OCI-LY3 (cell line): ENCODE data around the gene HMX1.

ENCODE experiments used
- CTCF ChIP-seq: fragments of 200-600, 300-600 bp; sonication (generic); IDR thresholded peaks from 2 replicates; pipeline ENCODE4 v1.5.1; 2014; ENCODE audit warnings: antibody characterized with exemption, low read length, low read depth
- EZH2phosphoT487 ChIP-seq: fragments of 200-600 bp; shearing (Covaris generic); IDR thresholded peaks from 2 replicates; pipeline ENCODE4 v1.6.1; 2018; ENCODE audit warnings: antibody characterized with exemption, mixed run types, low read depth

- TF ChIP-seq CTCF (no peak), EZH2phosphoT487 (no peak)
Measured at GRCh38 chr4:8905773-8906667, 34.4 kb upstream of the HMX1 start.
